Muscle layer of duodenum (tissue), 2 donors: ENCODE data around the gene SLC15A3.

Experiments used
- H3K27ac ChIP-seq: one replicate; pipeline ENCODE4 v1.7.0; 2013; ENCODE audit warnings: mild to moderate bottlenecking, low read length
- H3K27me3 ChIP-seq: one replicate; pipeline ENCODE4 v1.7.0; 2013; ENCODE audit warnings: low read depth, mild to moderate bottlenecking, control low read depth, low read length
- H3K36me3 ChIP-seq, 2 donors: one replicate each; pipeline ENCODE4 v1.7.0; 2013; ENCODE audit warnings: low read length in 2 of 2, control low read depth in 1 of 2, mild to moderate bottlenecking in 1 of 2; ENCODE audit not compliant: insufficient read depth in 2 of 2, control insufficient read depth in 1 of 2
- H3K4me1 ChIP-seq, 2 donors: one replicate each; pipeline ENCODE4 v1.7.0; 2013; ENCODE audit warnings: low read length in 2 of 2, mild to moderate bottlenecking in 2 of 2, control low read depth in 1 of 2, moderate library complexity in 1 of 2; ENCODE audit not compliant: insufficient read depth in 2 of 2, control insufficient read depth in 1 of 2
- H3K4me3 ChIP-seq, 2 donors: one replicate each; pipeline ENCODE4 v1.7.0; 2013; ENCODE audit warnings: low read length in 2 of 2, low read depth in 1 of 2, mild to moderate bottlenecking in 1 of 2
- H3K9me3 ChIP-seq, 2 donors: one replicate each; pipeline ENCODE4 v1.7.0; 2013; ENCODE audit warnings: low read length in 2 of 2, control low read depth in 1 of 2, mild to moderate bottlenecking in 1 of 2; ENCODE audit not compliant: control insufficient read depth in 1 of 2
- donor health status: healthy.

The SLC15A3 gene

DNA sequence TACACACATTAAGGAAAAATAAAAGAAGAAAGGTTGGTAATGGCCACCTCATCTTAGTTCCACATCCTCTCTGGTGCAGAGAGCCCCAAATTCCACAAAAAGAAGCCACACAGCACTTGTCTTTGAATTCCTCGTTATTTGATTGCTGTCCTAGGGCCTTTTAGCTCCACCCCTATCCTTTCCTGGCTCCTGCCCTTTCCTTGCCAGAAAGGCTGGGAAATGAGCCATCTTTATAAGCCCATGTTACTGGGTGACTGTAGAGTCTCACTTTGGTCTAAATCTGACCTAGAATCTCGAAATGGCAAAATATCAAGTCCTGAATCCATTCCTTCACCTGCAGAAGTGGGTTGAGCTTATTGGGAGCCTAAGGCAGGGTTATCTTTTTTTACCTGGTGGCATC is 32.0 kb downstream of the SLC15A3 start:
- no peak overlapping the region for H3K27ac ChIP-seq
- no peaks in the 10 kb centered on the region for H3K9me3 ChIP-seq
- no peak overlapping the region for H3K4me3 ChIP-seq
- H3K27me3 ChIP-seq, result peaks cover 8% of the 10 kb centered on the region
- H3K36me3 ChIP-seq, result peaks cover 31 to 37% of the 10 kb centered on the region in 2 donors
- H3K4me1 ChIP-seq, result peaks cover 10 to 53% of the 10 kb centered on the region in 2 donors

GRCh38 chr11:60919320-60919719 is 32.7 kb downstream of the SLC15A3 start:
- Histone ChIP-seq H3K36me3 (peaks cover 31 to 37% of the 10 kb centered on the region in 2 donors), H3K4me3 (no peak overlapping the region), H3K4me1 (peaks cover 10 to 48% of the 10 kb centered on the region in 2 donors), H3K27ac (no peak overlapping the region), H3K27me3 (peaks cover 3% of the 10 kb centered on the region), H3K9me3 (no peaks in the 10 kb centered on the region)

DNA sequence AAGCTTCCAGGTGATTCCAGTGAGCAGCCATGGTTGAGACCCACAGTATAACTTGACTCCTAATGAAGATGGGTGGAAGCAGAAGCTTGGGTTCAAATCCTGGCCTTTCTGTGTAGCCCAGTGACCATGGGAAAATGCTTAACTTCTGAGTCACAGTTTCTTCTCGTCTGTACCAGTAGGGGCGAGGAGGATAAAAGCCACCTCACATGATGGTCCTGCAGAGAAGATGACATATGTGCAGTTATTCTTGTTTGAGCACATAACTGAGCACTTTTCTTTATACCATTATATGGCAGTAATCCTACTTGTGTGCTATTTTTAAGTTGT is 33.1 kb downstream of the SLC15A3 start:
- peaks cover 10 to 43% of the 10 kb centered on the region in 2 donors for H3K4me1 ChIP-seq

GRCh38 chr11:60918251-60918938 is 33.6 kb downstream of the SLC15A3 start:
- Histone ChIP-seq H3K4me3 (no peak overlapping the region), H3K27me3 (no peaks in the 10 kb centered on the region), H3K36me3 (peaks cover 31 to 43% of the 10 kb centered on the region in 2 donors), H3K9me3 (no peaks in the 10 kb centered on the region), H3K4me1 (peaks cover 10 to 43% of the 10 kb centered on the region in 2 donors), H3K27ac (no peak overlapping the region)

More for the DNA sequence above, 33.1 kb downstream of the SLC15A3 start:
- no peak overlapping the region for H3K27ac ChIP-seq
- H3K4me3 ChIP-seq, result no peak overlapping the region
- peaks cover 2% of the 10 kb centered on the region for H3K27me3 ChIP-seq
- H3K9me3 ChIP-seq, result no peaks in the 10 kb centered on the region
- H3K36me3 ChIP-seq, result peaks cover 31 to 41% of the 10 kb centered on the region in 2 donors

GRCh38 chr11:60917267-60917666 is 34.7 kb downstream of the SLC15A3 start:
- H3K27ac ChIP-seq, result no peak overlapping the region
- H3K27me3 ChIP-seq, result no peaks in the 10 kb centered on the region
- no peak overlapping the region for H3K4me3 ChIP-seq
- no peaks in the 10 kb centered on the region for H3K9me3 ChIP-seq
- peaks cover 21 to 34% of the 10 kb centered on the region in 2 donors for H3K36me3 ChIP-seq
- peaks cover 10 to 46% of the 10 kb centered on the region in 2 donors for H3K4me1 ChIP-seq

- no peak overlapping the region for H3K27ac ChIP-seq
- peaks cover 10 to 46% of the 10 kb centered on the region in 2 donors for H3K4me1 ChIP-seq
- no peak overlapping the region for H3K4me3 ChIP-seq
- peaks cover 15 to 29% of the 10 kb centered on the region in 2 donors for H3K36me3 ChIP-seq
- H3K27me3 ChIP-seq, result no peaks in the 10 kb centered on the region
- H3K9me3 ChIP-seq, result no peaks in the 10 kb centered on the region
These were observed 35.2 kb downstream of the SLC15A3 start for GRCh38 chr11:60916669-60917206.

GRCh38 chr11:60915248-60915914 is 36.6 kb downstream of the SLC15A3 start:
- Histone ChIP-seq H3K36me3 (peaks cover 5 to 15% of the 10 kb centered on the region in 2 donors), H3K27me3 (no peaks in the 10 kb centered on the region), H3K4me1 (peaks cover 10 to 46% of the 10 kb centered on the region in 2 donors), H3K27ac (peak overlapping the region; percentile 30), H3K9me3 (no peaks in the 10 kb centered on the region), H3K4me3 (peak overlapping the region; percentile 89 to 94)

GRCh38 chr11:60914633-60915247 is 37.2 kb downstream of the SLC15A3 start:
- Histone ChIP-seq H3K4me1 (peaks cover 10 to 41% of the 10 kb centered on the region in 2 donors), H3K4me3 (peak overlapping the region; percentile 89 to 94)

GRCh38 chr11:60913793-60914632 is 38.0 kb downstream of the SLC15A3 start, which contains the start of gene TMEM109:
Gene TMEM109, plus strand, starts transcription at chr11:60914158. Its CDS starts 5,536 bp downstream, at chr11:60919694.
- peak within 1 kb of the TSS; percentile 99 for H3K27ac ChIP-seq
- no peaks in the 10 kb centered on the region for H3K9me3 ChIP-seq
- peak within 1 kb of the TSS; percentile 89 to 94 for H3K4me3 ChIP-seq
- H3K36me3 ChIP-seq, result peaks cover 0 to 6% of the 10 kb centered on the region in 2 donors
- H3K27me3 ChIP-seq, result no peaks in the 10 kb centered on the region
- peaks cover 5 to 34% of the 10 kb centered on the region in 2 donors for H3K4me1 ChIP-seq

More at GRCh38 chr11:60914633-60915247, 37.2 kb downstream of the SLC15A3 start:
- H3K27ac ChIP-seq, result peak overlapping the region; percentile 99
- H3K9me3 ChIP-seq, result no peaks in the 10 kb centered on the region
- H3K27me3 ChIP-seq, result no peaks in the 10 kb centered on the region
- peaks cover 0 to 9% of the 10 kb centered on the region in 2 donors for H3K36me3 ChIP-seq

- Histone ChIP-seq H3K4me3 (peak overlapping the region; percentile 89 to 94), H3K4me1 (peaks cover 5 to 28% of the 10 kb centered on the region in 2 donors), H3K36me3 (peaks cover 0 to 6% of the 10 kb centered on the region in 2 donors), H3K27ac (peak overlapping the region; percentile 99), H3K9me3 (no peaks in the 10 kb centered on the region), H3K27me3 (no peaks in the 10 kb centered on the region)
These were observed 39.0 kb downstream of the SLC15A3 start for GRCh38 chr11:60912851-60913528.
